LNCaP clone FGC (cell line): ENCODE data around the gene KREMEN1.

Experiments
- DNase-seq: peaks from one replicate; pipeline ENCODE4 v3.0.0-alpha.2; 2011; ENCODE audit warnings: low read depth
- H3K4me3 ChIP-seq: 2 replicates; pipeline ENCODE4 v1.5.1; 2011; ENCODE audit warnings: mild to moderate bottlenecking, low read depth, low read length, control low read depth
- CTCF ChIP-seq: IDR thresholded peaks from 2 replicates; pipeline ENCODE4 v1.5.1; 2012; ENCODE audit warnings: mild to moderate bottlenecking; ENCODE audit not compliant: control insufficient read depth, insufficient read depth; ENCODE audit errors: extremely low read depth

KREMEN1 gene

GRCh38 chr22:29106839-29107238, 34.0 kb downstream of the KREMEN1 start:
- H3K4me3 ChIP-seq: no peak overlapping the region
- TF ChIP-seq CTCF: no peak
- no peak for DNase-seq

- DNase-seq: no peak
- H3K4me3 ChIP-seq: no peak overlapping the region
- no peak for TF ChIP-seq CTCF
Measured at GRCh38 chr22:29108137-29108536, 35.3 kb downstream of the KREMEN1 start.

GRCh38 chr22:29109822-29110221, 37.0 kb downstream of the KREMEN1 start:
- TF ChIP-seq CTCF: no peak
- no peak overlapping the region for H3K4me3 ChIP-seq
- no peak for DNase-seq

- TF ChIP-seq CTCF: no peak
- DNase-seq: no peak
- H3K4me3 ChIP-seq: no peak overlapping the region
Measured at GRCh38 chr22:29110946-29111345, 38.1 kb downstream of the KREMEN1 start.

GRCh38 chr22:29112121-29112520, 39.3 kb downstream of the KREMEN1 start:
- no peak for TF ChIP-seq CTCF
- no peak for DNase-seq
- H3K4me3 ChIP-seq: no peak overlapping the region

GRCh38 chr22:29112681-29113080, 39.8 kb downstream of the KREMEN1 start:
- DNase-seq: no peak
- no peak overlapping the region for H3K4me3 ChIP-seq
- no peak for TF ChIP-seq CTCF

- no peak overlapping the region for H3K4me3 ChIP-seq
- TF ChIP-seq CTCF: no peak
- no peak for DNase-seq
Measured at GRCh38 chr22:29113319-29113718, 40.5 kb downstream of the KREMEN1 start.
